GM19463 (cell line): ENCODE results near the gene MARCO.

Source experiments
- ATAC-seq: cut with Tn5 transposase; IDR thresholded peaks from one replicate; pipeline ENCODE4 v1.9.1; 2021; ENCODE audit warnings: mild to moderate bottlenecking, moderate library complexity; ENCODE audit not compliant: unreplicated experiment

The MARCO gene

DNA sequence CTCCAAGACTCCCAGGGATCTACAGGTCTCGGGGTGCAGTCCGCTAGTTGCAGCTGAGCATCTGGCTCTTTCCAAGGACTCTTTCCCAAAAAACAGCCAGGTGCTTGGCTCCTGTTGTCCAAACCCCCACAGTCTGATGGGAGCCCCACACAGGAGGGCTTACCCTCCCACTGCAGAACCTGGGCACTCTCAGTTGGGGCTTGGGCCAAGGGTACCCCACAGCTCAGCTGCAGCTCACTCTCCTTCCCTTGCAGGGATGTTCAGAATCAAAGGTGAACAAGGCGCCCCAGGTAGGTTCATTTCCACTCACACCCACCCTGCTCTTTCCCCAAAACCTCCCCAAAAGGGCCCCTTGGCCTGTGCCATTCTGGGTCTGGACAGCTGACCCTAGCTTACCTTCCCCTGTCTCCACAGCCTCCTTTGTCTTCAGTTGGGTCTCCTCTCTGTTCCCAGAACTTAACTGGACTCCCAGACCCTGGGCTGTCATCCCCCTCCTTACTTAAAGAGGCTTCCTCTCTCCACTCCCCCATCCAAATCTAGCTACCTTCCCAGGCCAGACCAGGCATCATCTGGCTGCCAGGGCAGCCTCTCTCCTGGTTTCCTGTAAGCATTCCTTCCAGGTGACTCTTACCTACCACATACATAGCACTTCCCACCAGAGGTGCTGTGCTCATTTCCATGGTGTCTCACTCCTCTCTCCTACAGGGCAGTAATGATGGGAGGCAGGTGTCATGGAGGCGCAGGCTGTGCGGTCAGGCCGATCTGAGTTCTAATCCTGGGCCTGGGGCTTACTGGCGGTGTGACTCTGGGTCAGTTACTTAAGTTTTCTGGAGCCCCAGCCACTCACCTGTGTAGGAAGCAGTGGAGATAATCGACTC is 29.5 kb downstream of the MARCO start:
- no peak for ATAC-seq

DNA sequence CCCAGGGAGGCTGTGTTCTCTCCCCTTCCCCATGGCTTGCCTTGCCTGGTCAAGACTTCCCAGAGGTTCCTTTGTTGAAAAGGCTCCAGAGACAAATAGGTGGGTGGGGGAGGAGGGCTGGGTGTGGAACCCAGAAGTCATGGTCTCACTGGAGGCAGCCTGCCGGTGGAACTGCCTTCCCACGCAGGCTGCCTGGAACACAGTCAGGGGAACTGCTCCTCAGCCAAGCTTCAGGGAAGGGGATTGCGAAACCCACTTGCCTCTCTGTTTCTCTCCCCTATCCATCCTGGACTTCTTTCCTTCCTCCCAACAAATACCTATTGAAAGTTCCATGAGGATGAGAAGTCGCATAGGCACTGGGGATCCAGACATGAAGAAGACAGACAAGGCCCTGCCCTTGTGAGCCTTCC is 31.6 kb downstream of the MARCO start:
- no peak for ATAC-seq

DNA sequence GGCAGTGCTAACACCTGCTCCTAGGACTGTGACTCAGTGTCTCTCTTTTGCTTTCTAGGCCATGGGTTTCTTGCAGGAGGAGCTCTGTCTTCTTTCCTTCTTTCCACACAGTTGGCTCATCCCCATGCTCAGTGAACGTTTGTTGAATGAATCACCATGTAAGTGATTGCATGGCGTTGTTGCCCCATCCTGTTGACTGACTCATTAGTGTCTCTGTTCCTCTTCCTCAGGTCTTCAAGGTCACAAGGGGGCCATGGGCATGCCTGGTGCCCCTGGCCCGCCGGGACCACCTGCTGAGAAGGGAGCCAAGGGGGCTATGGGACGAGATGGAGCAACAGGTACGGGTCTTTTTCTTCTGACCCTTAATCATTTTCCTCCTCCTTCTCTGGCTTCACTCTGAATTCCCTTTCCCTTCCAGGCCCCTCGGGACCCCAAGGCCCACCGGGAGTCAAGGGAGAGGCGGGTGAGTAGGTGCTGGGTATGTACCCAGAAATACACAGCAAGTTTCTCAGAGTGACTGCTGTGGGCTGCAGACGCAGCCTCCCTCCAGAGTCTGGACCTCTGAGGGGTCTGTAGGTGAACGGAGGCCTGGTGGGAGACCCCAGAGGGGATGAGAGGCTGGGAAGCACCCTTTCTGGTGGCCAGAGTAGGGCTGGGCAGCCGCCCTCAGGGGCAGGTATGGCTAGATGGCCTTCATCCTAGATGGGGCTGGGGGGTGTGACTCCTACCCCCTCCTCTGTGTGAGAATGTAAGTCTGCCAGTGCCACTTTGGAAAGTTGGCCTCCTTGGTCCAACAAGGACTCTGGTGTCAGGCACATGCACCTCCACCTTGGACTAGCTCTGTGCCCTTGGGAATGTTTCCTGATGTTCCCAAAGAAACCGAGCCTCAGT is 32.4 kb downstream of the MARCO start:
- ATAC-seq: no peak

DNA sequence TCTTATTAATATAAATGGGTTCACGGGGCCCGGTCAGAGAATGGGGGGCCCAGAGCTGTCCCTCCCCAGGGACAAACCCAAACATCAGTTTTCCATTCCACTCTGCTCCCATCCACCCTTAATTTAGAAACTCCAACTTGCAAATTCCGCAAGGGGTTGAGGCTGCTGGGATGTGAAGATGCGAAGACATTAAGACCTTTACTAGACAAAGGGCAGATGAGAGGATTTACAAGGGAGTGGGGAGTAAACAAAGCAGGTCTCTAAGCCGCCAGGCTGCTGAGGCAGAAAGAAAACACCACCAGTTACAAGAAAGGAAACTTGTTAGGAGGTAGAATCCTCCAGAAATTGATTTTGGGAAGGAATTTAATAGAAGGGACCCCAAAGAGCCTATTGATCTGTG is 33.1 kb downstream of the MARCO start:
- no peak for ATAC-seq

DNA sequence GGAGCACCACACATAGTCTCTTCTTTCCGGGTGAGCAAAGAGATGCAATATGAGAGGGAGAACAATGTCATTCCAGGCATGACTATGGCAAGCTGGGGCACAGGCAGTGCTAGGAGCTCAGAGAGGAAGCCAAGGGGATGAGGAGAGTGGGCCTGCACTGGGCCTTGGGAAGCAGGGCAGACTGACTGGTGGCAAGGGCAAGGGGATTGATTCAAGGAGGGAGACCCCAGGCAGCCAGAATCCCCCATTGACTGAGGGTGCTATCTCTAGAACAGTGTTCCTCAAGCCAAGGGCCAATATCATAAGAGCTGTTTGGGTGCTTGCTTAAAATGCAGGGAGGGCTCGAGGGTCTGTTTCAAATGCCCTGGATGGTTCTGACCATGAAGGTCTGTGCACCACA is 36.1 kb downstream of the MARCO start:
- ATAC-seq: no peak

DNA sequence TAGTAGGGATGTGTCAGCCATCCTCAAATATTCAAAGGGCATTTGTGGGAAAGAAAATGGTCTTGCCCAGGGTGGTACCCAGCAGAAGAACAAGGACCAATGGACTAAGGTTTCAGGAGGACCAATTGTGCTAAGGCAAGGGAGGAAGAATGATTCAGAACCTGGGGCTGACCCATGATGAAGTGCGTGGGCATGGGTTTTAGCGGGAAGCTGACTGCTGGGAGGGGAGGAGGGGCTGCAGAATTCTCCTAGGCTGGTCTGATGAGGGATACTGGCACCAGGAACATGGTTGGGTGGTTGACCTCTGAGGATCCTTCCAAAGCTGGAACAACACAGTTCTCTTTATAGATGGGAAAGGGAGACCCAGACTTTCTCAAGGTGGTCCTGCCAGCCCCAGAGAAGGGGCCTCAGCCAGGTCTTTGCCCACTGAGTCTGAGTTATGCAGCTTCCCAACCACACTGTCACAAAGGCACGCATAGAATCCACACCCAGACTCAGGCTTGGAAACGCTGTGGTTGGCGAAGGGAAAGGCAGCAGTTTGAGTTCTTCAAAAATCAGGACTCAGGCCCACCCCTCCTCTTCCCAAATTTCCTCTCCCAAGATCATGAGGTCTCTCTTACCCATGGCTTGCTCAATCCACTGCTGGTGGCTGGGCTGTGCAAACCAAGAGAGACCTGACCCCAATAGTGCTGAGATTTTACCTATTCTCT is 37.3 kb downstream of the MARCO start:
- no peak for ATAC-seq

DNA sequence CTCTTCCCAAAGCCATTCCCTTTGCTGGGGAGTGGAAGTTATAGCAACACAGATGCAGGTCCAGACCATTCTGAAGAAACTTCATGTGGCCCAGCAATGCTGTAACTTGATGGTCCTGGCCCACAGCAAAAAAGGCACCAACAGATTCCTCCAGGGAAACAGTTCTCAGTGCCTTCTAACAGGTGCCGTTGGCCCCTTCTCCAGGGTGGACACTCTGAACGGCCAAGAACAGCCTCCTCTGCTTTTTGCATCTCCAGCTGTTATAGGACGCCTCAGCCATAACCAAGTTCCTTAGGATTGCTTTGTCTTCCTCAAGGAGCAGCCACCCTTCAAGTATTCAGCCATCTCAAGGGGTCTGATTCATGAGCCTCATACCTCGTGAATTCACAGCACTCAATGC is 38.0 kb downstream of the MARCO start:
- ATAC-seq: no peak

DNA sequence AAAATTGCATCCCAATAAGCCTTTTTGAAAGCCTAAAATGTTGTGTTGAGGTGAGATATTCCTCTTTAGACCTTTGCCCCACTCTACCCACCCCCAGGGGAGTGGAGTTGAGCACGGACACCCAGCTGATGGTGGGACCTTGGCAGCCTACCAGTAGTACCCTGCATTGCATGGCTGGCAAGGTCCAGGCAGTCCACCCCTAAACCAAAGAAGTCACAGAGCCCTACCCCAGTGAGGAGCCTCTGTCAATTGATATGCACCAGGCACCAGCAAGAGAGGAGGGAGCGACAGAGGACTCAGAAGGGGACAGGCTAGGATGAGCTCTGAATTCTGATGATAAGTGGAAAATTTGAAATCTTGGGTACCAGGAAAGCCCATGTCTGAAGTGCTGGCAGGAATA is 38.6 kb downstream of the MARCO start:
- no peak for ATAC-seq

DNA sequence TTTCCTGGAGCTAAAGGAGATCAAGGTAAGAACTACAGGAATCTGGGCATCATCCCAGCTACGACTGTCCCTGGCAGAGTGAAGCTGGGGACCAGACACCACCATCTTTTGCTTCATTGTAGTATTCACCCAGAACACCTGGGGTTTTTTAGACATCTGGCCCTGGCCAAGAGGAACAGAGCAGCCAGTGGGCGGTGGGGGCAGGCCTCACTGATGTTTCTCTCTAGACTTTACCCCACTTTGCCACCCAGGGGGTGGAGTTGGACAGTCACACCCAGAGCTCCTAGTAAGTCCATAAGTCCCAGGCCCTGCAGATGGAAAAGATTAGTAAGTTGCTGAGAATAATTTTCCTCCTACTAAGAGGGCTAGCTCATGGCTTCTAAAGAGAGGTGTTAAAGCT is 39.6 kb downstream of the MARCO start:
- peak; percentile 58 for ATAC-seq

DNA sequence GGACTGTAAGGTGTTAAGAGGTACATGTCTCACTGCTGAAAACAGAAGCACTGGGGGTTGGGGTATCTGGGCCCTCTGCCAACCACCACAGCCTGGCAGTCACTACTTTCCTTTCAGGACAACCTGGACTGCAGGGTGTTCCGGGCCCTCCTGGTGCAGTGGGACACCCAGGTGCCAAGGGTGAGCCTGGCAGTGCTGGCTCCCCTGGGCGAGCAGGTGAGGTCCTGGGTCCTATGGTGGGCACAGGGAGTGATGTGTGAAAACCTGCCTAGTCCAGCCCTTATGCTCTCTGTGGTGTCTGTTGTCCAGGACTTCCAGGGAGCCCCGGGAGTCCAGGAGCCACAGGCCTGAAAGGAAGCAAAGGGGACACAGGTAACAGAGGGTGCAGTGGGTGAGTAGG is 40.0 kb downstream of the MARCO start:
- ATAC-seq: no peak

DNA sequence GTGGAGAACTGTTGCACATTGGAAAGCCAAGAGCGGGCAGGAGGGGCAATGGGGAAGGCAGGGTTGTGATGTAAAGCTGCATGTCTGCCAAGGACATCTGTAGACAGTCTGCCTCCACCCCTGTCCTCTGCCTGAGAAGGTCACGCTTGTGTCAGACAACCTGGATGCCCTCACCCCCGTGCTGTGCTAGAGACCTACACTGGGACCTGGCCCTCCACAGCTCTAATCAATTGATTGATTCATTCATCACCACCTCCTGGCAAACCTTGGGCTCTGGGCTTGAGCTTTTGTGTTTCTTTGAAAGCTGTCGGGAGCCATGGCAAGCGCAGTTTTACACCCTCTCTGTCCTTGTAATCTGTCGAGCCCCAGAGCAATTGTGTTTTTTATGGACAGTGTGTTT is 41.1 kb downstream of the MARCO start:
- ATAC-seq: no peak

DNA sequence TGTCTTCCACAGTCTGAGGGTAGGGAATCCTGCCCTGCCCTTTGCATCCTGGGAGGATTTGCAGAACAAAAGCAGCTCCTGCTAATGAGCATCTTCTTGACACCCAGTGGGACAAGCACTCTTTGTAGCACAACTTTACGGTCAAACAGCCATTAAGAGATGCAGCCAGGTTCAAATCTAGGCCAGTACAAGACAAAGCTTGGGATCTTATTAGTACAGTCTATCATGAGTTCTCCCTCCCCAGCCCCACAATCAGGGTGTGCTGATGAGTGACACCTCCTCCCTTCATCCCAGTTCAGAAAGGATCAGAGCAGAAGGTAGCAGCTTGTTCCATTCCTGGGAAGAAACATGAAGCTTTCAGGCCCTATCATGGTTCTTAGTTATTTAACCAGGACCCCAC is 41.9 kb downstream of the MARCO start:
- no peak for ATAC-seq

DNA sequence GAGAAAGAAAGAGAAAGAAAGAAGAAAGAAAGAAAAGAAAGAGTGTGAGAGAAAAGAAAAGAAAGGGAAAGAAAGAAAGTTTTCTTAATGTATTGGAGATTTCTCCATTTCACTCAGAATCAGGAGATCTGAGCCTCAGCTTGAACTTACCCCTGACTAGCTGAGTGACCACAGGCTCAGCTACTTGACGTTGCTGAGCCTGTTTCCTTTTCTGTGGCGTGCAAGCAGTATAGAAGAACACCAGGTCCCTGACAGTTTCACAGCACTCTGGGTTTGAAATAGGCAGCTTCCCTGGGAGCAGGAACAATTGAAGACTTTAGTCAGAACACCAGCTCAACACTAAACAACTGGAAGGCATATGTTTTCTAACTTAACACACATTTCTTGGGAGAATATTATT is 44.7 kb downstream of the MARCO start:
- ATAC-seq: peak; percentile 46

DNA sequence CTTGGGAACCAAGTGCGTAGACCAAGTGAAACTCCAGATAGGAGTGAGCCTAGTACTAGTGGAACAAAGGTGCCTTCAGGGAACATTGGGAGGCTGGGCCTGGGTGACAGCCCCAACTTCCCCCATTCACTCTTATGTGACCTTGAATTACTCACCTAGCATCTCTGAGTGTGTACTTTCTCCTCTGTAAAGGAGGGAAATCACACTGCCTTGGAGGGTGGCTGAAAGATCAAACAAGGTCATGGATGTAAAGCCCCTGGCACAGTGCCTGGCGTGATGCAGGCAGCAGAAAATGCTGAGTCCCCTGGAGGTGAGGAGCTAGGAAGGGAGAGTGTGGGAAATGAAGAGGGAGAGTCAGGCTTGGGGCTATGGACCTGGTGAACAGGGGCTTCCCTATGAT is 45.9 kb downstream of the MARCO start:
- ATAC-seq: peak; percentile 52

DNA sequence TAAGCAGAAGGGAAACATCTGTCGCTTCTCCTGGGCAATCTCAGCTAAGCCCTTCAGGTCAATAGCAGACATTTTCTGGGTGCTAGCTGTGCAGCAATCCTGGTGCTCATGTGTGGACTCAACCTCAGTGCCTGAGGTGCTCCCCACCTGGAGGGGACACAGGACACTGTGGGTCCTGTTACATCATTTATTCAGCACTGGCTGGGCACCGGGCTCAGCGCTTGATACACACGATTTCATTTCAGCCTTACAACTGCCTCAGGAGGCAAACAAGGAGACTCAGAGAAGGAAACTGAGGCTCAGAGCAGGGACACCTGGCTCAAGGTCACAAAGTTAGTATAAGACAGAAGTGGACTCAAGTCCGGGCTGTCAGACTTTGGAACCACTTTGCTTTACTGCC is 46.7 kb downstream of the MARCO start:
- ATAC-seq: no peak

DNA sequence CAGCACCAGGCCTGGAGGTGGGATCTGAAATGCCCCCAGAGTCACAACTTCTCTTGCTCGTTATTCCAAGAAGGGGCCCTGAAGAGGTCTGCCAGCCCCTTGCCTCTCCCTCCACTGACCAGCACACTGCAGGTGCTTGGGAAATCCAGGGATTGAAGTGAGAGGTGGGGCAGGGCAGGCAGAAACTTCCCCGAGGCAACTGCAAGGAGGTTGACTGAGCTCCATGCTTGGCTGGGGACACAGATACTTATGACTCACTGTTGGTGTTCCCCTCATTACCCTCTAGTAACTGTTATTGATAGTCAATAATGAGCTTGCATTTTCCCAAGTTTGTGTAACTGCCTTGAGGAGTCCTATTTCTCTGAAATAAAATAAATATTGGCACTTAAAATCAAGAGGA is 47.5 kb downstream of the MARCO start:
- peak; percentile 61 for ATAC-seq

DNA sequence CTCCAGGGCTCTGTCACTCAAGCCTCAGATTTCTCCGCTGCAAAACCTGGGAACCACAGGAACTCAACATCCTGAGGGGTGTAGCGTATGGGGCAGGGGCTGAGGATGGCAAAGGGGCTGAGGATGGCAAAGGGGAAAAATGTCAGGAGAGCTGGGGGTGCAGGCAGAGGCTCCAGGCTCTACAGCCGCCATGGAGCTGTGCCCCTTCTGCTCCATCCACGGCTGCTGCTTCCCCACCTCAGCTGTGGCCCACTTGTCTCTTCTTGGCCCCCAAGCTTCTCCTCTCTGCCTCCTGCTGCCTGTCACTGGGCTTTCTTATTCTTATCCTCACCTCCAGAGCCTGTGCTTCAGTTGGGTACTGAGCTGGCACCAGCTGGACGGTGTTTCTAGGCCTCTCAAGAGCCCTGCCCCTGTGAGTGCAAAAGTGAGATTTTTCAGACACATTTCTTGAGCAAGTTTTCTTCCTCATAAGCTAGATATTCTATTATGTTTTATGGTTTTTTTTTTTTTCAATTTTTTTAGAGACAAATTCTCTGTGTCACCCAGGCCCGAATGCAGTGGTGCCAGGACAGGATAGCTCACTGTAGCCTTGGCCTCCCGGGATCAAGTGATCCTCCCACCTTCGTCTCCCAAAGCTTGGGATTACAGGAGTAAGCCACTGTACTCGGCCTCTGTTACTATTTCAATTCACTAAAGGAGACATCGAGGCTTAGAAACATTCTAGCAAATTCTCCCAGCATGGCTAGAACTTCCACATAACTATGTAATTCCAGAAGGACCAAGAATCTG is 49.0 kb downstream of the MARCO start:
- no peak for ATAC-seq

DNA sequence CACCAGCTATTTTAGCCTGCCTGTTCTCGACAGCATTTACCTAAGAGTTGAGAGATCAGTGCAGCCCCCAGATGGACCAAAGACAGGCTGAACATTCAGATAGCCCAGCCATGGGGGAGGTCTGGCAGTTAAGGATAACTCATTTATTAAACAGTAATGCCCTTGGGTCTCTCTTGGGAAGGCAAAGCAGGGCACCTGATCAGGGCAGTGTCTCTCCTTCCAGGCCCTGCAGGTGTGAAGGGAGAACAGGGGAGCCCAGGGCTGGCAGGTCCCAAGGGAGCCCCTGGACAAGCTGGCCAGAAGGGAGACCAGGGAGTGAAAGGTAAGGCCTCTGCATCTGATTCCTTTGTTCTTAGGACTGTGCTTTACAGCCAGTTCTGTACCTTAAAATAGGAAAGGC is 49.6 kb downstream of the MARCO start:
- ATAC-seq: no peak

DNA sequence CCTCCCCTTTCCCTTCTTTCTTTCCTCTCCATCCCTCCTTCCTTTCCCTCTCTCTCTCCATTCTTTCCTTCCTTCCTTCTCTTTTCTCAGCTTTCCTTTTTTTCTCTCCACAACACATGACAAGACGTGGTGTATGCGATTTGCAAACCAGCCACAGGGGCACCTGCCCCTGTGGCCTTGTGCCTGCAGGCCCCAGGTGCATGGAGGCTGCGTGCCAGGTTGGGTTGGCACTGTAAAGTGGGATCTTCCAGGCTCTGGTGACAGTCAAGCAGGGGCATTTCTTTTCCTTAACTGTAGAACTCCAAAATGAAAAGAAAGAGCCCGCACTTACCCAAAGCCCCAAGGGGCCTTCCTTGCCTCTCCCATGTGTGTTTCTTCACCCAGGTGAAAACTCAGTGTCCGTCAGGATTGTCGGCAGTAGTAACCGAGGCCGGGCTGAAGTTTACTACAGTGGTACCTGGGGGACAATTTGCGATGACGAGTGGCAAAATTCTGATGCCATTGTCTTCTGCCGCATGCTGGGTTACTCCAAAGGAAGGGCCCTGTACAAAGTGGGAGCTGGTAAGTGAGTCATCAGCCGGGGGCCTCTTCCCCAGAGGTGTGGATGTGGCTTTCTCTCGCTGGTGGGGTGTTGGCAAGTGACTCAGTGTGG is 50.9 kb downstream of the MARCO start:
- no peak for ATAC-seq

DNA sequence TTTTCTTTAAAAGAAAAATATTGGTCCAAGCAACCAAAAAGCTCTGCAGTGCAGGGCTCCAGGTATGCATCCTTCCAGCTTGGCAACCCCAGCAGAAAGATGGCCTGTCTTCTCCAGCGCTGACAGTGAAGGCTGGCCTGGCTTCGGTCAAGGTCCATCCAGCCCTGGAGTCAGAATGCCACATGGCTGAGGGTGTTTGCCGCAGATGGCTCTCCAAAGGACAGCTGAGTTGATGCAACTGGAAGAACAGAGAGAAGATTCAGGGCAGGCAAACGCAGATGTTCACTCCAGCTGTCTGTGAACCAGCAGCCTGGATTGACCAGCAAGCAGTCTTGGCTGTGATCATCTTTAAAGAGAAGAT is 51.4 kb downstream of the MARCO start:
- ATAC-seq: no peak
